ENCODE data around the gene RASA3. TPM values are rescaled to one million over a fixed set of nuclear protein-coding genes. Genes with fewer than 3 reads are reported as not detected.

The RASA3 gene
- total RNA-seq, 1 donor from 2014 or later = 25.4 TPM

DNA sequence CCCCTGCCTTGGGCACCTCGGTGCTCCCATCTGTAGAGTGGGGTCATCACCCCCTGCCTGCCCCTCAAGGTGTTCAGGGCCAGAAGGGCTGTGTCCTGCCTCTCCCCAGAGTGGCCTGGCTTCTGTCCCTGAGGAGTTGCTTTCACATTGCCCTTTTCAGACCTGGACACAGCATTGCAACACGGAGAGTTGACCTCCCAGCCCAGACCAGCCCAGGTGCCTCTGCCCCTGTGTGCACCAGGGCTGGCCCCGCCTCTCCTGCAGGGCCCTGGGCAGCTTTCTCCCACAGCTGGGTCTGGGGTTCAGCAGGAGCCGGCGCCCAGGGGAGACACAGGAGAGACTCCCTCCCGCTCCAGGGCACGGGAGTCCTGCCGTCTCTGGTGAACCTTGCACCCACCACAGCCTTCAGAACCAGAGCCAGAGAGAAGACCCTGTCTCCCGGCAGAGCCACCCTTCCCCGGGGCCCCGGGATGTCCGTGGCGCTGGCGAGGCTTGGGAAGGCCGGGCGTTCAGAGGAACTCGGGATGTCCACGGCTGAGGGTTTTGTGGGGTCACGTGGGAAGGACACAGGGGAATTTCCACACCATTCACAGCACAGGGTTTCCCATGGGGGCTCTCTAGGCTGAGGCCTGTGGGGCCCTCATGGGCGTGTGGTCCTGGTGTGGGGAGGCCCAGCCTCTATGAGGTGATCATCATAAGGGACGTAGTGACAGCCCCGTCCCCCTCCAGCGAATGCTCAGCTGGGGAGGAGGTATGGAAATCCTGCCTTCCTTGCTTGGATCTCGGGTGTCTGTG, 181.8 kb downstream of the RASA3 start:
- no peaks in the 10 kb centered on the region for H3K27me3 ChIP-seq (ENCODE audit: control insufficient read depth, insufficient read depth, low read length)
- H3K36me3 ChIP-seq (ENCODE audit: control insufficient read depth, insufficient read depth, low read length) = no peaks in the 10 kb centered on the region
- H3K4me3 ChIP-seq (ENCODE audit: low read depth, low read length) = no peak overlapping the region
- TF ChIP-seq, protein P1, sequence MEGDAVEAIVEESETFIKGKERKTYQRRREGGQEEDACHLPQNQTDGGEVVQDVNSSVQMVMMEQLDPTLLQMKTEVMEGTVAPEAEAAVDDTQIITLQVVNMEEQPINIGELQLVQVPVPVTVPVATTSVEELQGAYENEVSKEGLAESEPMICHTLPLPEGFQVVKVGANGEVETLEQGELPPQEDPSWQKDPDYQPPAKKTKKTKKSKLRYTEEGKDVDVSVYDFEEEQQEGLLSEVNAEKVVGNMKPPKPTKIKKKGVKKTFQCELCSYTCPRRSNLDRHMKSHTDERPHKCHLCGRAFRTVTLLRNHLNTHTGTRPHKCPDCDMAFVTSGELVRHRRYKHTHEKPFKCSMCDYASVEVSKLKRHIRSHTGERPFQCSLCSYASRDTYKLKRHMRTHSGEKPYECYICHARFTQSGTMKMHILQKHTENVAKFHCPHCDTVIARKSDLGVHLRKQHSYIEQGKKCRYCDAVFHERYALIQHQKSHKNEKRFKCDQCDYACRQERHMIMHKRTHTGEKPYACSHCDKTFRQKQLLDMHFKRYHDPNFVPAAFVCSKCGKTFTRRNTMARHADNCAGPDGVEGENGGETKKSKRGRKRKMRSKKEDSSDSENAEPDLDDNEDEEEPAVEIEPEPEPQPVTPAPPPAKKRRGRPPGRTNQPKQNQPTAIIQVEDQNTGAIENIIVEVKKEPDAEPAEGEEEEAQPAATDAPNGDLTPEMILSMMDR (IDR thresholded peaks at IDR 0.05; ENCODE audit: insufficient read depth, low read length, poor library complexity, severe bottlenecking) = no peak
- DNase-seq (ENCODE audit: low read depth) = no peak

GRCh38 chr13:113949546-113949945, 182.9 kb downstream of the RASA3 start:
- TF ChIP-seq, protein P1 (IDR thresholded peaks at IDR 0.05; ENCODE audit: insufficient read depth, low read length, poor library complexity, severe bottlenecking) = no peak
- no peak overlapping the region for H3K4me3 ChIP-seq (ENCODE audit: low read depth, low read length)
- no peaks in the 10 kb centered on the region for H3K27me3 ChIP-seq (ENCODE audit: control insufficient read depth, insufficient read depth, low read length)
- no peaks in the 10 kb centered on the region for H3K36me3 ChIP-seq (ENCODE audit: control insufficient read depth, insufficient read depth, low read length)
- DNase-seq (ENCODE audit: low read depth) = no peak

DNA sequence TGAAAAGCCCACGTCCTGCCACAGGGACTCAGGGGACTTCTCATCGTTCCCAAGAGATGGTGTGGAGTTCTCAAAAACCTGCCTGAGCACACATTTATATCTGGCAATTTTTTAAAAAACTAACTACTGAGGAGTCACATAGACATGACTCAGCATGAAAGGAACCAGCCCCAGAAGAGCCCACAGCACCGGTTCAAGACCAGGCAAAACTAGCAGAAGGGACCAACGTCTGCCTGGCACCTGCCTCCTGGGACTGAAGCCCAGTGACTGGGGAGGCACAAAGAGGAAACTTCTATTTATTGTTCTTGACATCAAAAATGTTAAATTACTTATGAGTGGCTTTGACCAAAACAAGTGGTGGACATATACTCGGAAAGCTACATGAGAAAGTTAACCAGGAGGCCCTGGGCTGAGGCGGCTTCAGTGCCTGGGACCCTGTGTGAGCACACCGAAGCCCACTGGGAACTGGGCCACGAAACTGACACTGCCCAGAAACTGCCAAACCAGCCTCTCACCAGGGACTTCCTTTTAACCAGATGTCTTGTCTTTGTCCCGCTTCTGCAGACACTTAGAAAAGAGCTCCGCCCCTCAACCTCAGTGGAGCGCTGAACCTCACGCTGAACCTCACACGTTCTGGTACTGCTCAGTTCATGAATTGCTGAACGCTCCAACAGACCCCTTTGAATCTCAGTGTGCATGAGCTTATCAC, 184.2 kb downstream of the RASA3 start:
- TF ChIP-seq, protein P1 (IDR thresholded peaks at IDR 0.05; ENCODE audit: insufficient read depth, low read length, poor library complexity, severe bottlenecking) = no peak
- H3K36me3 ChIP-seq (ENCODE audit: control insufficient read depth, insufficient read depth, low read length) = no peaks in the 10 kb centered on the region
- no peak overlapping the region for H3K4me3 ChIP-seq (ENCODE audit: low read depth, low read length)
- no peak for DNase-seq (ENCODE audit: low read depth)
- no peaks in the 10 kb centered on the region for H3K27me3 ChIP-seq (ENCODE audit: control insufficient read depth, insufficient read depth, low read length)

DNA sequence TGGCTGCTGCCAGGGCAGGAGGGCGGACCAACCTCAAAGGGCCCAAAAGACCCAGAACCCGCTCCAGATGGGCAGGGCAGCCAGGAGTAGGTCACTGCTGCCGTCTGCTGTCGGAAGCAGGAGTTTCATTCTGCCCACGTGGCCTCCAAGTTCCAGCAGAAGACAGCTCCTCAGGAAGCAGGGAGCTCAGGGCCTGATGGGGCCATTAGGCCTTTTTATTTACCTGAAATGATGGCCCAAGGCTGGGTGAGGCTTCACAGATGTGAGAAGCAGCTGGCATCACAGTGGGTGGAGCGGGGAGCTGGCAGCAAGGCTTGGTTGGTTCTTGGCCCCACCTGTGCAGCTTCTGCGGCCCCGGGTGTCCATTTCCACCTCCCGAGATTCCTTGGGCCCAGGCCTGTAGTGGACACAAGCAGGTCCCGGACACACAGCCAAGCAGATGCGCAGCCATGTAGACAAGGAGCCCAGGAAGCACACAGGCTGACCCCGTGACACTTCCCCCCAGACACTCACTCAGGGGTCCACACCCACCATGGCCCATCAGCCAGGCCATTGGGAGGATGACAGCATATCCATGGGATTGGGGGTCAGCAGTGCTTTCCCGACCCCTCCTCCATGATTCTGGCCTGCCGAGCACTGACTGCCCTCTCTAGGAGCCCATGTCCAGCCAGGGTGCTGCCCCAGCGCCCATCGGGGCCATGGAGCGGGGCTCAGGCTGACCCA, 185.0 kb downstream of the RASA3 start:
- H3K4me3 ChIP-seq (ENCODE audit: low read depth, low read length) = no peak overlapping the region
- TF ChIP-seq, protein P1 (IDR thresholded peaks at IDR 0.05; ENCODE audit: insufficient read depth, low read length, poor library complexity, severe bottlenecking) = peak; percentile 81
- no peaks in the 10 kb centered on the region for H3K27me3 ChIP-seq (ENCODE audit: control insufficient read depth, insufficient read depth, low read length)
- DNase-seq (ENCODE audit: low read depth) = no peak
- H3K36me3 ChIP-seq (ENCODE audit: control insufficient read depth, insufficient read depth, low read length) = no peaks in the 10 kb centered on the region

GRCh38 chr13:113946409-113947181, 185.8 kb downstream of the RASA3 start:
- no peaks in the 10 kb centered on the region for H3K36me3 ChIP-seq (ENCODE audit: control insufficient read depth, insufficient read depth, low read length)
- no peak for DNase-seq (ENCODE audit: low read depth)
- H3K4me3 ChIP-seq (ENCODE audit: low read depth, low read length) = no peak overlapping the region
- H3K27me3 ChIP-seq (ENCODE audit: control insufficient read depth, insufficient read depth, low read length) = no peaks in the 10 kb centered on the region
- TF ChIP-seq, protein P1 (IDR thresholded peaks at IDR 0.05; ENCODE audit: insufficient read depth, low read length, poor library complexity, severe bottlenecking) = no peak
